ENCODE measurements around the gene PLEKHA6. TPM values are rescaled to one million over a fixed set of nuclear protein-coding genes. Genes with fewer than 3 reads are reported as not detected.
"Not testable (repeated sequence)": the region's sequence is repeated elsewhere in the genome, so short reads cannot be mapped to it uniquely, and the experiment has no call there.

Gene PLEKHA6
- total and polyA plus RNA-seq, 2 donors (not counting 1 experiment from before 2014, with no cell fraction given): 0.31 to 0.47 TPM

DNA sequence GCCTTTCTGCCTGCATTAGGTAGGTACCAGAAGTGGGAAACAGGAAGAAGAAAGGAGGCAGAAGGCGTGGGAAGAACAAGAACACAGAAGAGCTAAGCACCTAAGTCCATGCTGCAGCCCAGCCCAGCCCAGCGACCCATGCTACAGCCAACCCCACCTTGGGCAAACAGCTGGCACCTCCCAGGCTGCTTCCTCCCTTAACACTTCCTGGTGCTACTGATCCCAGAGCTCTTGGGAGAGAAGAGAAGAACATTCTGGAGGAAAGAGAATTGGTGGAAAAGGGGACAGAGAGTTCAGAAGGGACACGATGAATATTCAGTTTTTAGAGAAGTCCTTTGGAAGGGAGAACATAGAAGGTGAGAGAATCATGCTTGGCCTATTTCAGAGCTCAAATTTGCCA, 28.5 kb downstream of the PLEKHA6 start:
- ChIA-PET POLR2A (no interaction called here), CTCF (no interaction called here)
- no peaks in the 10 kb centered on the region for H3K9me3 ChIP-seq (ENCODE audit: control extremely low read depth in 1 of 3, control insufficient read depth in 2 of 3, insufficient read depth in 1 of 3, low read length in 2 of 3)
- intact Hi-C loops (cut with micrococcal nuclease): no loop called here
- no peaks in the 10 kb centered on the region for H3K4me1 Mint-ChIP-seq
- H3K27ac ChIP-seq (ENCODE audit: low read length in 2 of 2): no peak overlapping the region
- no peaks in the 10 kb centered on the region for H3K9me3 Mint-ChIP-seq (ENCODE audit: insufficient read depth)
- no peak overlapping the region for H3K4me3 Mint-ChIP-seq
- ATAC-seq (ENCODE audit: low read depth): no peak
- H2AFZ ChIP-seq (ENCODE audit: insufficient read depth, low read depth, low read length, poor library complexity, severe bottlenecking): no peak overlapping the region
- peaks cover 0 to 4% (median 0%) of the 10 kb centered on the region in 4 experiments for H3K27me3 ChIP-seq (replicated peaks in 1 of 4; ENCODE audit: control extremely low read depth in 1 of 4, control insufficient read depth in 3 of 4, insufficient read depth in 4 of 4, low read length in 3 of 4)
- no peak overlapping the region for H3K4me2 ChIP-seq (replicated peaks; ENCODE audit: low read depth, low read length, poor library complexity, severe bottlenecking)
- H3K4me3 ChIP-seq (ENCODE audit: control extremely low read depth in 1 of 5, extremely low read depth in 1 of 5, insufficient read depth in 1 of 5, low read depth in 2 of 5, low read length in 4 of 5): no peak overlapping the region
- no peaks in the 10 kb centered on the region for H3K4me1 ChIP-seq (ENCODE audit: control insufficient read depth in 2 of 2, insufficient read depth in 2 of 2, low read length in 2 of 2)
- H3K27me3 Mint-ChIP-seq: peaks cover 24% of the 10 kb centered on the region
- no peak overlapping the region for H3K27ac Mint-ChIP-seq
- no peak for DNase-seq
- H3K79me2 ChIP-seq (ENCODE audit: control insufficient read depth, insufficient read depth, low read length): no peaks in the 10 kb centered on the region
- TF ChIP-seq EZH2 (IDR thresholded peaks at IDR 0.05; ENCODE audit: borderline replicate concordance, insufficient read depth, low read depth, low read length, poor library complexity, severe bottlenecking): no peak
- TF ChIP-seq, protein P1, sequence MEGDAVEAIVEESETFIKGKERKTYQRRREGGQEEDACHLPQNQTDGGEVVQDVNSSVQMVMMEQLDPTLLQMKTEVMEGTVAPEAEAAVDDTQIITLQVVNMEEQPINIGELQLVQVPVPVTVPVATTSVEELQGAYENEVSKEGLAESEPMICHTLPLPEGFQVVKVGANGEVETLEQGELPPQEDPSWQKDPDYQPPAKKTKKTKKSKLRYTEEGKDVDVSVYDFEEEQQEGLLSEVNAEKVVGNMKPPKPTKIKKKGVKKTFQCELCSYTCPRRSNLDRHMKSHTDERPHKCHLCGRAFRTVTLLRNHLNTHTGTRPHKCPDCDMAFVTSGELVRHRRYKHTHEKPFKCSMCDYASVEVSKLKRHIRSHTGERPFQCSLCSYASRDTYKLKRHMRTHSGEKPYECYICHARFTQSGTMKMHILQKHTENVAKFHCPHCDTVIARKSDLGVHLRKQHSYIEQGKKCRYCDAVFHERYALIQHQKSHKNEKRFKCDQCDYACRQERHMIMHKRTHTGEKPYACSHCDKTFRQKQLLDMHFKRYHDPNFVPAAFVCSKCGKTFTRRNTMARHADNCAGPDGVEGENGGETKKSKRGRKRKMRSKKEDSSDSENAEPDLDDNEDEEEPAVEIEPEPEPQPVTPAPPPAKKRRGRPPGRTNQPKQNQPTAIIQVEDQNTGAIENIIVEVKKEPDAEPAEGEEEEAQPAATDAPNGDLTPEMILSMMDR (IDR thresholded peaks at IDR 0.05): no peak
- H4K20me1 ChIP-seq (ENCODE audit: control insufficient read depth, insufficient read depth, low read length, poor library complexity, severe bottlenecking): no peaks in the 10 kb centered on the region
- H3K36me3 ChIP-seq (replicated peaks in 1 of 2; ENCODE audit: control extremely low read depth in 1 of 2, control insufficient read depth in 1 of 2, extremely low read depth in 1 of 2, insufficient read depth in 2 of 2, low read length in 1 of 2): no peaks in the 10 kb centered on the region
- H3K9ac ChIP-seq (ENCODE audit: low read length): no peak overlapping the region
- WGBS (ENCODE audit: insufficient coverage): 56% methylated on average over 2 of the region's 3 CpGs

DNA sequence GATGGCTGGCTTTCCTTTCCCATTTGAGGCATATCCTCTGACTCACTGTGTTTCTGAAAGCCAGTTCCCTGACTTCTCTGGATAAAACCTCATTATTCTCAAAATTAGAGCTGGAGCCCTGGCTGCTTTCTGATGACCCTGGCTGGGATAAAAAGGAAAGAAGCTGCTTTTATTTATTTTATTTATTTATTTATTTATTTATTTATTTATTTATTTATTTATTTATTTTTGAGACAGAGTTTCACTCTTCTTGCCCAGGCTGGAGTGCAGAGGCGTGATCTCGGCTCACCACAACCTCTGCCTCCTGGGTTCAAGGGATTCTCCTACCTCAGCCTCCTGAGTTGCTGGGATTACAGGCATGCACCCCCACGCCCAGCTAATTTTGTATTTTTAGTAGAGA, 31.9 kb downstream of the PLEKHA6 start:
- H3K36me3 ChIP-seq (replicated peaks in 1 of 2; ENCODE audit: control extremely low read depth in 1 of 2, control insufficient read depth in 1 of 2, extremely low read depth in 1 of 2, insufficient read depth in 2 of 2, low read length in 1 of 2); CTCF ChIA-PET; H3K9me3 ChIP-seq (ENCODE audit: control extremely low read depth in 1 of 3, control insufficient read depth in 2 of 3, insufficient read depth in 1 of 3, low read length in 2 of 3); H3K79me2 ChIP-seq (ENCODE audit: control insufficient read depth, insufficient read depth, low read length); H3K4me2 ChIP-seq (replicated peaks; ENCODE audit: low read depth, low read length, poor library complexity, severe bottlenecking); ATAC-seq (ENCODE audit: low read depth); H2AFZ ChIP-seq (ENCODE audit: insufficient read depth, low read depth, low read length, poor library complexity, severe bottlenecking); POLR2A ChIA-PET; intact Hi-C loops (cut with micrococcal nuclease); H3K27me3 ChIP-seq (replicated peaks in 1 of 4; ENCODE audit: control extremely low read depth in 1 of 4, control insufficient read depth in 3 of 4, insufficient read depth in 4 of 4, low read length in 3 of 4); H3K4me3 ChIP-seq (ENCODE audit: control extremely low read depth in 1 of 5, extremely low read depth in 1 of 5, insufficient read depth in 1 of 5, low read depth in 2 of 5, low read length in 4 of 5); H3K9me3 Mint-ChIP-seq (ENCODE audit: insufficient read depth); H3K4me1 ChIP-seq (ENCODE audit: control insufficient read depth in 2 of 2, insufficient read depth in 2 of 2, low read length in 2 of 2); H3K27ac ChIP-seq (ENCODE audit: low read length in 2 of 2); H3K4me3 Mint-ChIP-seq; H3K9ac ChIP-seq (ENCODE audit: low read length); DNase-seq; H4K20me1 ChIP-seq (ENCODE audit: control insufficient read depth, insufficient read depth, low read length, poor library complexity, severe bottlenecking); H3K27ac Mint-ChIP-seq; H3K4me1 Mint-ChIP-seq: not testable (repeated sequence)
- H3K27me3 Mint-ChIP-seq: peaks cover 28% of the 10 kb centered on the region
- 100% methylated on average over 1 of the region's 3 CpGs for WGBS (ENCODE audit: insufficient coverage)
